OCI-M2 (cell line): ENCODE data around the gene PHACTR2.

Source experiments
- DNase-seq: peaks from one replicate; lab custom pipeline; 2025; ENCODE audit not compliant: unreplicated experiment; lab: John Stamatoyannopoulos, UW

PHACTR2 gene

GRCh38 chr6:143674483-143675381 is 3.0 kb upstream of the PHACTR2 start:
- DNase-seq: no peak

GRCh38 chr6:143675382-143675900 is 2.3 kb upstream of the PHACTR2 start:
- no peak for DNase-seq

GRCh38 chr6:143675946-143676345 is 1.8 kb upstream of the PHACTR2 start:
- DNase-seq: no peak

- no peak for DNase-seq
Measured at GRCh38 chr6:143676437-143677045, 1.2 kb upstream of the PHACTR2 start.

GRCh38 chr6:143677577-143677890 is 231 bp upstream of the PHACTR2 start:
- DNase-seq: no peak

- no peak for DNase-seq
Measured at GRCh38 chr6:143679041-143679440, 1.3 kb downstream of the PHACTR2 start.

GRCh38 chr6:143680141-143680540 is 2.4 kb downstream of the PHACTR2 start:
- no peak for DNase-seq

- DNase-seq: no peak
Measured at GRCh38 chr6:143682805-143683204, 5.0 kb downstream of the PHACTR2 start.

GRCh38 chr6:143684486-143684885 is 6.7 kb downstream of the PHACTR2 start:
- DNase-seq: no peak

GRCh38 chr6:143685653-143686052 is 7.9 kb downstream of the PHACTR2 start:
- DNase-seq: no peak

- no peak for DNase-seq
Measured at GRCh38 chr6:143687591-143687990, 9.8 kb downstream of the PHACTR2 start.

- DNase-seq: no peak
Measured at GRCh38 chr6:143688681-143689080, 10.9 kb downstream of the PHACTR2 start.

GRCh38 chr6:143689852-143690251 is 12.1 kb downstream of the PHACTR2 start:
- DNase-seq: no peak

- no peak for DNase-seq
Measured at GRCh38 chr6:143691155-143691554, 13.4 kb downstream of the PHACTR2 start.

GRCh38 chr6:143691900-143692636 is 14.3 kb downstream of the PHACTR2 start:
- DNase-seq: no peak

GRCh38 chr6:143692696-143693095 is 14.9 kb downstream of the PHACTR2 start:
- DNase-seq: no peak

- DNase-seq: no peak
Measured at GRCh38 chr6:143694013-143694412, 16.2 kb downstream of the PHACTR2 start.

GRCh38 chr6:143694560-143694959 is 16.8 kb downstream of the PHACTR2 start:
- no peak for DNase-seq

- DNase-seq: no peak
Measured at GRCh38 chr6:143695130-143695968, 17.6 kb downstream of the PHACTR2 start.

- DNase-seq: no peak
Measured at GRCh38 chr6:143695969-143696663, 18.4 kb downstream of the PHACTR2 start.
